ENCODE data around the gene LMAN1. TPM values are rescaled to one million over a fixed set of nuclear protein-coding genes. Genes with fewer than 3 reads are reported as not detected.

Gene LMAN1
- total RNA-seq, 2 donors from 2014 or later: 91.0 to 112 TPM

Other genes starting within 250 kb of the LMAN1 start
- gene SEC11C, start 219.4 kb downstream of the LMAN1 start, total RNA-seq: 100 to 1,000 TPM in 1 of 2 donors, 10 to 100 TPM in 1; 76.6 to 711 TPM
- gene GRP, start 139.1 kb downstream of the LMAN1 start, total RNA-seq: 1 to 10 TPM in 1 of 2 donors, not detected in 1; 1.4 TPM
- gene RAX, start 85.8 kb downstream of the LMAN1 start, total RNA-seq: under 1 TPM; 0.23 to 0.40 TPM
- gene CPLX4, start 40.6 kb downstream of the LMAN1 start, total RNA-seq: not detected

Data from prostate gland (tissue), 2 donors.